HG03469 (cell line): Measurements from ENCODE around the gene HDAC9.
A peak's percentile ranks its signal among the peaks of the same experiment; 100 is the strongest.

Source experiments
- ATAC-seq: cut with Tn5 transposase; IDR thresholded peaks from one replicate; pipeline ENCODE4 v1.9.1; 2021; ENCODE audit warnings: mild to moderate bottlenecking, moderate library complexity, moderate number of reproducible peaks; ENCODE audit not compliant: unreplicated experiment

Gene HDAC9

GRCh38 chr7:18552943-18553604 lies 57.5 kb downstream of the HDAC9 start:
- no peak for ATAC-seq

- no peak for ATAC-seq
These were observed 58.1 kb downstream of the HDAC9 start for GRCh38 chr7:18553605-18554003.

GRCh38 chr7:18555120-18555519 lies 59.6 kb downstream of the HDAC9 start:
- ATAC-seq, result no peak

GRCh38 chr7:18555968-18556367 lies 60.4 kb downstream of the HDAC9 start:
- ATAC-seq, result no peak

- ATAC-seq, result no peak
These were observed 63.0 kb downstream of the HDAC9 start for GRCh38 chr7:18558503-18558902.

- ATAC-seq, result no peak
These were observed 63.4 kb downstream of the HDAC9 start for GRCh38 chr7:18558910-18559309.

GRCh38 chr7:18559756-18560155 lies 64.2 kb downstream of the HDAC9 start:
- no peak for ATAC-seq

GRCh38 chr7:18564779-18565178 lies 69.2 kb downstream of the HDAC9 start:
- no peak for ATAC-seq

GRCh38 chr7:18565337-18565736 lies 69.8 kb downstream of the HDAC9 start:
- no peak for ATAC-seq

- no peak for ATAC-seq
These were observed 70.7 kb downstream of the HDAC9 start for GRCh38 chr7:18566205-18566604.

GRCh38 chr7:18566829-18567228 lies 71.3 kb downstream of the HDAC9 start:
- peak; percentile 96 for ATAC-seq

- ATAC-seq, result no peak
These were observed 74.9 kb downstream of the HDAC9 start for GRCh38 chr7:18570441-18570840.

- no peak for ATAC-seq
These were observed 75.4 kb downstream of the HDAC9 start for GRCh38 chr7:18570890-18571478.

GRCh38 chr7:18572154-18572553 lies 76.6 kb downstream of the HDAC9 start:
- ATAC-seq, result no peak

- ATAC-seq, result no peak
These were observed 77.3 kb downstream of the HDAC9 start for GRCh38 chr7:18572885-18573284.

- no peak for ATAC-seq
These were observed 78.1 kb downstream of the HDAC9 start for GRCh38 chr7:18573410-18574234.

- ATAC-seq, result no peak
These were observed 78.6 kb downstream of the HDAC9 start for GRCh38 chr7:18574235-18574540.

GRCh38 chr7:18574676-18575075 lies 79.1 kb downstream of the HDAC9 start:
- ATAC-seq, result no peak

- ATAC-seq, result no peak
These were observed 80.3 kb downstream of the HDAC9 start for GRCh38 chr7:18575622-18576572.

- ATAC-seq, result no peak
These were observed 81.7 kb downstream of the HDAC9 start for GRCh38 chr7:18577096-18577771.
